Measurements from ENCODE around the gene HGS.
"Not testable (repeated sequence)": the region's sequence is repeated elsewhere in the genome, so short reads cannot be mapped to it uniquely, and the experiment has no call there.

The HGS gene

DNA sequence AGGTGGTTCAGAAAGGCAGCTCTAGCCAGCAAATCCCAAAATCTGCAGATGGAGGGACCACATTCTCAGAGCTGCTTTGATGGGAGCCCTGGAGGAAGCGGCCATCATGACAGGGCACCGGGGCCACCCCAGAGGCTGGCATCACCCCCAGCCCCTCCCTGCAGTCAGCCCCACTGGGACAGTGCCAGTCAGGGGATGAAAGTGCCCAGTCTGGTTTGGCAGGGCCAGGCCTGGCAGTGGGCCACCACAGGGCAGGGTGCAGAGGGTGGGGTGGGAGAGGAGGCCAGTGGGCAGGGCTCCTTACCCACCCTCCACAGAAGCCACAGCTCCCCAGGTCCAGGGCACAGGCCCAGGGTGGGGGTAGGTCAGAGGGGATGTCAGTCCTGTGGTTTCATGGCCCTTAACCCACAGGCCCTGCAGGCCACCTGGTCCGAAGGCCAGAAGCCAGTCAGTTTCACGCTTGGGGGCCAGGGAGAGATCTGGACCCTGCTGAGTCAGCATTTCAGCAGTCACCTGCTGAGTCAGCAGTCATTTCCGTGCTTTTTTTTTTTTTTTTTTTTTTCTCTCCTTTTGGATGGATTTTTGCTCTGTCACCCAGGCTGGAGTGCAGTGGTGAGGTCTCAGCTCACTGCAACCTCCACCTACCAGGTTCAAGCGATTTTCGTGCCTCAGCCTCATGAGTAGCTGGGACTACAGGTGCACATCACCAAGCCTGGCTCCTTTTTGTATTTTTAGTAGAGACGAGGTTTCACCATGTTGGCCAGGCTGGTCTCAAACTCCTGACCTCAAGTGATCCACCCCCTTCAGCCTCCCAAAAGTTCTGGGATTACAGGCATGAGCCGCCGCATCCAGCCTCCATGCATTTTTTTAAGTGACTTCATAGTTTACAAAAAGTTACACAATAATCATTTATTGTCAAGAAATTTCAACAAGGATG lies 38.6 kb downstream of the HGS start:
- peak; percentile 21 for DNase-seq

DNA sequence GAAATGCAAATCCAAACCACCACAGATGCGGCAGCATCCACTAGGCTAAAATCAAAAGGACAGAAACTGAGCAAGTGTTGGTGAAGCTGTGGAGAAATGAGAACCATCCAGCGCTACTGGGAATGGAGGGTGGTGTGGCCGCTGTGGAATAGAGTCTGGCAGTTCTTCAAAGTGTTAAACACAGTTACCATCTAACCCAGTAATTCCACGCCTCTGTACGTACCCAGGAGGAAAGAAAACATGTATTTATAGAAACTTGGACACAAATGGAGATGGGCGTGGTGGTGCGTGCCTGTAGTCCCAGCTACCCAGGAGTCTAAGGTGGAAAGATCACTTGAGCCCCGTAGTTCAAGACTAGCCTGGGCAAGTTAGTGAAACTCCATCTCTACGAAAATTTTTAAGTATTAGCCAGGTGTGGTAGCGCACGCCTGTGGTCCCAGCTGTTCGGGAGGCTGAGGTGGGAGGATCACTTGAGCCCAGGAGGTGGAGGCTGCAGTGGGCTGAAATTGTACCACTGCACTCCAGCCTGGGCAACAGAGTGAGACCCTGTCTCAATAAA lies 39.9 kb downstream of the HGS start:
- no peak for DNase-seq

DNA sequence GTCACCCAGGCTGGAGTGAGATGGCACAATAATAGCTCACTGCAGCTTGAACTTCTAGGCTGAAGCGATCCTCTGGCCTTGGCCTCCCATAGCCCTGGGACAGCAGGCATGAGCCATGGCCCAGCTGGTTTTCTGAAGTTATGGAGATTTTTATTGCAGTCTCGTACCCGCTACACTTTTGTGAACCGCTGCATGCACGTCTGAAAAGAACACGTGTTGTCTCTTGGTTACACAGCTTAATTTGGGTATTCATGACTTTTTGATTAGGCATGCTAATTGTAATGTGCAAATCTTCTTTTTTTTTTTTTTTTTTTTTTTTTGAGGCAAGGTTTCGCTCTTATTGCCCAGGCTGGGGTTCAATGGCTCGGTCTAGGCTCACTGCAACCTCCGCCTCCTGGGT lies 41.6 kb downstream of the HGS start:
- no peak for DNase-seq

DNA sequence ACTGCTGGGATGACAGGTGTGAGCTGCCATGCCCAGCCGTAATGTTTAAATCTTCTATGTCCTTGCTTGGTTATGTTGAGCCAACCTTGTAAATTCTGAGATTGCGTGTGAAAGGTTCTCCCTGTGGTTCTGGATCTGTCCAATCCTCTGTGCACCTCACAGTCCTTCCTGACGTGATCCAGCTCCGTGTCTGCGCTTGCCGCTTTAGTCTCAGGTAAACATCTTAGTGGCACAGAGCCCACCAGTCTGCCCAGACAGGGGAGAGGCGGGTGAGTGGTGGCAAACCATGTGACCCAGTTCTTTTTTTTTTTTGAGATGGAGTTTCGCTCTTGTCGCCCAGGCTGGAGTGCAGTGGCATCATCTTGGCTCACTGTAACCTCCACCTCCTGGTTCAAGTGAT lies 42.2 kb downstream of the HGS start:
- DNase-seq: no peak

DNA sequence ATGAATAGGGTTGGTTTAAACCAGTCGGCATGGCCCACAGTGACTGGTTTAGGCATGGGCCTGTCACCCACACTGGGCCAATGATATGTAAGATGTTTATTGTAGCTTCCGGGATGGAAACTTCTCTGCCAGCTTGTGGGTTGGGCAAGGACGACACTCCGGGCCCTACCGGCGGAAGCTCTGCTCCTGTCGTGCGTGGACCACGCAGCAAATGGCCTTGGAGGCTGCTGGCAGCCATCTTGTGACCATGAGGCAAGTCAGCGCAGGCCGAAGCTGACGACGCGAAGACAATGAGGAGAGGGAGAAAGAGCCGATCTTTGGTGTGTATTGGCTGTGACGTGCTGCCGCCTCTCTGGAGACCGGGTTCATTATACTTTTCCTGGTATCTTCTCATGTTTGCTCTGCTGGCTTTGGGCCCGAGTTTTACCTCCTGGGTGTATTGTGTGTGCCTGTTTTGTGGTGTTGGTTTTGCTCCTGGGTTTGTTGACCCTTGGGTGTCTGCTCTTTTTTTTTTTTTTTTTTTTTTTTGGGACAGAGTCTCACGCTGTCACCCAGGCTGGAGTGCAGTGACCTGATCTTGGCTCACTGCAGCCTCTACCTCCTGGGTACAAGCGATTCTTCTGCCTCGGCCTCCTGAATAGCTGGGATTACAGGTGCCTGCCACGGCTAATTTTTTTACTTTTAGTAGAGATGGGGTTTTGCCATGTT lies 43.7 kb downstream of the HGS start:
- DNase-seq: peak; percentile 97

DNA sequence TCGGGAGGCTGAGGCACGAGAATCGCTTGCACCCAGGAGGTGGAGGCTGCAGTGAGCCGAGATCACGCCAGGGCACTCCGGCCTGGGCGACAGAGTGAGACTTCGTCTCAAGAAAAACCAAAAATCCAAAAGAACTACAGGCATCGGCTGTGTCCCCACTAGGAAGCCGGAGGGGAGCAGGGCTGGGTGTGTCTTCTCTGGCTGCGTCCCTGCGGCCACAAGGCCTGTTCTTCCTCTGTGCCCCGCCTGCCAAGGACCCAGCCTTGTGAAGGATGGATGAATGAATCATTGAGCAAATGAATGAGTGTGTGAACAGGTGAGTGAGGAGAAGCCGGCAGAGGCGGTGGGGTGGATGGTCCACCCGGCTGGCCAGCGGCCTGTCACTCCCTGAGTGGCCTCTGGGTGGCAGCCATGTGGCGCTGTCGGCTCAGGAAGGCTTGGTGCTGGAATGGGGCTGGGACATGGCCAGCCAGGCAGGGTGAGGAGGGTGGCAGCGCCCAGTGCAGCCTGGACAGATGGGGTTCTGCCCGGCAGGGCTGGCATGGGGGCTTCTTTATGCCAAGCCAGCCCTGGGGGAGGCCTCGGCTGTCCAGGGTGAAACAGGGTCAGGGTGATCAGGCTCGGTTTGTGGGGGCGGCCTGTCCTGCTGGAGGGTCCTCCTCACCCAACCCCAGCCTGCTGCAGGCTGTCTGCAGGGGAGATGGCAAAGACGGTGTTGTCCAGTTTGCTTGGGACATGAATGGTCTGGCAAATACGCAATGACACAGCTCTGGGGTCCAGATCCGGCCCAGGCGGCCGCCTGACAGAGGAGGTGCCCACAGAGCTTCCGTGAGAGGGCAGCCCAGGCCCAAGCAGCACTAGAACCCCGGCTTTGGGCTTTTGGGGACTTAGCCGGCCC lies 49.9 kb downstream of the HGS start:
- DNase-seq: peak; percentile 77

GRCh38 chr17:81734405-81735263 lies 50.8 kb downstream of the HGS start:
- no peak for DNase-seq

DNA sequence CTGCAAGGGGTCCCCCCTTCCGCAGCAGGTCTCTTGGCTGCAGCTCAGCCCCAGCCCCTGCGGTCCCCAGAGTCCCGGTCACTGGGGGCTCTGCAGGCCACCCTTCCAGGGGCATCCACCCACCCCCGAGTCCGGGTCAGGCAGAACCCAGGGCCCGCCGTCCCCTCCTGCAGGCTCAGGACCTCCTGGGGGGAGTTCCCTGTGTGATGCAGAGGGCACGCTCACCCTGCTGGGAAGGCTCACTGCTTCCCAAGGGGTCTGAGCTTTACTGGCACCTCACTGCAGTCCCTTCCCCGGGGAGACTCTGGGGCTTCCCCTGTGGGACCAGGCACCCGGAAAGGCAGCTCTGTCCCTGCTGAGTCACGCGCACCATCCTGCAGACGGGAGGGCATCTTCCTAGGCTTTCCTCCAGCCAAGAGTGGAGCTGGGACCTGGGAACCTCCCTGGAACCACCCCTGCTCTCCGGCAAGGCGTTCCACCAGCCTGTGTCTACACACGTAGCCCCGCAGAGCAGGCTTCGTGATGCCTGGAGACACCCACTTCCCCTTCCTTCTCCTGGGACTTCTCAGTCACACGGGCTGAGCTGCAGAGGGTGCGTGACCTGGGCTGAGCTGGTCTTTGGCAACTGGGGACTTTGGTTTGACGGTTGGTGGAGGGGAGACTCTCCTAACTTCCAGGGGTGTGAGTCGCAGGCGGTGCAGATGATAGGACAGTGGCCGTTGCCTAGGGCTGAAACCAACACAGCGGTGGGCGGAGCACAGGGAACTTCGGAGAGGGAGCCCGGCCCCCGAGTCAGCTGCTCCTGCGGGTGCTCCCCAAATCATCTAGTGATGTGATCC lies 51.7 kb downstream of the HGS start:
- DNase-seq: peak; percentile 42

- no peak for DNase-seq
Observed at GRCh38 chr17:81737947-81738800, 54.4 kb downstream of the HGS start.

GRCh38 chr17:81738801-81739393 lies 55.1 kb downstream of the HGS start:
- DNase-seq: no peak

- DNase-seq: not testable (repeated sequence)
Observed at GRCh38 chr17:81739593-81739992, 55.8 kb downstream of the HGS start.

DNA sequence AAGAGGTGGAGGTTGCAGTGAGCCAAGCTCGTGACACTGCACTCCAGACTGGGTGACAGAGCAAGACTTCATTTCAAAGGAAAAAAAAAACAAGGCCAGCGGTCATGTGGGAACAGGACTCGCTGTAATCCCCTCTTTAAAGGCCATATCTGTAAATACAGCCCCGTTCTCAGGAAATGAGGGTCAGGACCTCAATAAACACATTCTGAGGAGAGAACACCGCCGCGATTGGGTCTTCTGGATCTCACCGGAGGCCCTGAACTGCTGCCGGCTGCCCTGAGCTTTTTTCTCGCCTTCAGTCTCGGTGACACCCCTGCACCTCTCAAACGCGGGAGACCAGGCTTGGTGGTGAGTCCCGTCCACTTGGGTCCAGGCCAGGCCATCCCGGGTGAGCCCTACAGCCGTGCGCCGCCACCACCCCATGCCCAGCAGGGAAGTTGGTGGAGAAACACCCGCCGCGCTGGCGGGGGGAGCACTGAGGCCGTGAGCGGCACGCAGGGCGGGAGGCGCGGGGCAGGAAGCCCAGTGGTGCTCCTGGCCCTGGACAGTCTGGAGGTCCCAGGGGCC lies 56.7 kb downstream of the HGS start:
- DNase-seq: no peak

- no peak for DNase-seq
Observed at GRCh38 chr17:81741049-81741593, 57.3 kb downstream of the HGS start.

DNA sequence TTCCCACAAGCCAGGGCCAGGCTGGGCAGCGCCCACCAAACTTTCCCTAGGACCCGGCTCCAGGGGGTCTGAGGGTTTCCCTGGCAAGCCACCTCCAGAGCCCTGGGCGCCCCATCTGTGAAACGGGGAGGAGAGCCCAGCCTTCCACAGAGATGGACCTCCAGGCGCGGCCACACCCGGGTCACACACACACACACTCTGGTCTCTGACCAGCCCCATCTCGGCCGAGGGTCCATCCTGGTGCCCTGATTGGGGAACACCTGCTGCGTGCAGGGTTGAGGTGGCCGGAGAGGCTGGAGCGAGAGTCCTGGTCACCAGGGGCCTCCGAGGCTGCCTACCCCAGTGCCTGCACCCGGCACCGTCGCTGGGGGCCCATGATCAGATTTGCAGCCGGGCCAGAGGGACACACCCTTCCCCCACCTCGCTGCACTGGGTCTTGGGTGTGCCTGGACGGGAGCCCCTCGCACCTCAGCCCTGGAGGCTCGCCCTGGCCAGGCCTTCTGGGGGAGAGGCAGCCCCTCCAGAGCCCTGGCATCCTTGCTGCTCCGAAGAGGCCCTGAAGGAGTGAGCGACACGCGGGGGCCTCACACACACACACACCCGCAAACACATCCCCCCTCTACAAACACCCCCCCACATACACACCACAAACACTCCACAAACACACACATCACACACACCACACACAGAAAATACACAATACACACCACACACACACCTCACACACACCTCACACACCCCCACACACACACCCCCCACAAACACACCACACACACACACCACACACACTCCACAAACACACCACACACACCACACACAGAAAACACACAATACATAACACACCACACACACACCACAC lies 58.0 kb downstream of the HGS start:
- no peak for DNase-seq

Data from DMS153 (cell line).